Adrenal gland (tissue), 12 donors: ENCODE results near the gene WDR86. TPM values are rescaled to one million over a fixed set of nuclear protein-coding genes. Genes with fewer than 3 reads are reported as not detected.

Experiments used
- DNase-seq, 7 donors: peaks; one replicate each; pipeline ENCODE4 v3.0.0-alpha.2; 2019 to 2020
- H3K27ac ChIP-seq, 5 donors: fragments of 200-600 bp; sonication (generic) in 4 of 5; 1 replicate in 3 of 5; 2 replicates in 2 of 5; pipeline versions ENCODE4 v1.5.1 to v1.8.0; 2016 to 2020; ENCODE audit warnings: mild to moderate bottlenecking in 1 of 5
- H3K27me3 ChIP-seq: fragments of 200-600 bp; 2 replicates; pipeline ENCODE4 v1.8.0; 2021
- H3K36me3 ChIP-seq, 2 donors: fragments of 200-600 bp; replicated peaks in 1 of 2; 1 replicate in 1 of 2; 2 replicates in 1 of 2; pipeline versions ENCODE4 v1.5.1 to v1.8.0; 2018 to 2022
- H3K4me1 ChIP-seq, 2 donors: fragments of 200-600 bp; replicated peaks in 1 of 2; 1 replicate in 1 of 2; 2 replicates in 1 of 2; pipeline versions ENCODE4 v1.5.1 to v1.8.0; 2018 to 2021
- H3K4me3 ChIP-seq, 4 donors: fragments of 200-600 bp; sonication (generic) in 3 of 4; one replicate each; pipeline ENCODE4 v1.5.1; 2016 to 2018
- H3K9me3 ChIP-seq, 3 donors: fragments of 200-600 bp; sonication (generic) in 1 of 3; replicated peaks in 1 of 3; 1 replicate in 2 of 3; 2 replicates in 1 of 3; pipeline versions ENCODE4 v1.5.1 to v1.8.0; 2016 to 2021
- POLR2A ChIP-seq, 2 donors: fragments of 450-650 bp; IDR thresholded peaks; one replicate each; pipeline ENCODE4 v1.6.1; 2017; ENCODE audit warnings: antibody characterized with exemption in 2 of 2, mild to moderate bottlenecking in 2 of 2, moderate library complexity in 1 of 2
- WGBS, 4 donors: extraction: QIAGEN DNeasy Blood & Tissue Kit in 2 of 4; methylation state at CpG; one replicate each; pipeline versions ENCODE4 v1.1.5 to v1.1.7; 2013 to 2017; 5-methylcytosine and 5-hydroxymethylcytosine counted together
- intact Hi-C, 2 donors: fragments of 100-400 bp; cut with DNase I; formaldehyde crosslinking; loops; one replicate each; pipeline versions ENCODE4 v1.14.1 to v1.15.0; 2022 to 2023
- polyA plus RNA-seq, 3 donors: library from polyadenylated mRNA; stranded (reverse); fragments of 200-250 nt in 2 of 3; fragments of 350-450 nt in 1 of 3; fragmentation: Illumina TruSeq in 1 of 3; extraction: RNeasy Lipid Tissue Mini Kit (QIAGEN cat#74804) in 1 of 3; gene quantifications; one replicate each; pipeline ENCODE4 v1.2.3, GENCODE V29; 2013 to 2014
- total RNA-seq, 9 donors: library from RNA; depleted of rRNA in 4 of 9; stranded (reverse); fragments of >200 nt in 4 of 9; fragments of 120-200 nt in 1 of 9; fragmentation: NEBNext Ultra II Directional in 1 of 9; extraction: Animal tissue kit (Norgen Biotek cat#: 25700) in 1 of 9; gene quantifications; one replicate each; pipeline versions ENCODE4 v1.1.0 to v1.2.4, GENCODE V29; 2013 to 2023
- TF ChIP-seq, protein P1 (sequence below), 6 experiments: fragments of 450-650 bp in 4 of 6; fragments of 200-600 bp in 2 of 6; sonication (generic) in 1 of 6; IDR thresholded peaks; 1 replicate in 5 of 6; 2 replicates in 1 of 6; pipeline versions ENCODE4 v1.5.1 to v1.8.0; 2016 to 2021; ENCODE audit warnings: antibody characterized with exemption in 6 of 6, mild to moderate bottlenecking in 2 of 6, moderate library complexity in 1 of 6
- donor health status: healthy with polysubstance abuse.
- donor health status: Bipolar disorder and iron deficiency.
- donor health status: DM: yes; HTN: yes; CAD: no.
- donor health status: DM: no; HTN: no; CAD: no.
- donor health status: DM: no; HTN: no; CAD: no.
- donor health status: DM: yes; HTN: yes; CAD: no.

Gene WDR86
- total and polyA plus RNA-seq, 12 donors = 1.4 to 16.7 (median 5.5) TPM; not detected in 1

DNA sequence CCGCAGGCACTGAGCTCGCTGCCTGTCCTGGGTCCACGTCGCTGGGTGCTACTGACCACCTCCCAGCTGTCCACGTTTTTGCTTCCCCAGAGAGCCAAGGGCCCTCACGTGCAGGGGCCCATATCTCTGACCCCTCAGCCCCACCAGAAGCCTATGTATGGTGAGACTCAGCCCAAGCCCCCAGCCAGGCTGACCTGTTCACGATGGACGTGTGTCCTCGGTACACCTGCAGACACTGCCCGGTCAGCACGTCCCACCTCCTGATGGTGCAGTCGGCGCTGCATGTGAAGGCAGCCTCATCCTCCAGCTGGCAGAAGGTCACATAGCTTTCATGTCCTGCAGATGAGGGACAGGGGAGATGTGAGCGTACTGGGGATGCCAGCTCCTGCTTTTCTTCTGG lies 9.9 kb downstream of the WDR86 start:
- H3K36me3 ChIP-seq = no peaks in the 10 kb centered on the region
- 82 to 89% (median 85%) methylated on average over 9 to 14 of the region's 14 CpGs for WGBS, 4 donors
- no peak overlapping the region for H3K27ac ChIP-seq
- H3K4me3 ChIP-seq = no peak overlapping the region
- TF ChIP-seq, protein P1, sequence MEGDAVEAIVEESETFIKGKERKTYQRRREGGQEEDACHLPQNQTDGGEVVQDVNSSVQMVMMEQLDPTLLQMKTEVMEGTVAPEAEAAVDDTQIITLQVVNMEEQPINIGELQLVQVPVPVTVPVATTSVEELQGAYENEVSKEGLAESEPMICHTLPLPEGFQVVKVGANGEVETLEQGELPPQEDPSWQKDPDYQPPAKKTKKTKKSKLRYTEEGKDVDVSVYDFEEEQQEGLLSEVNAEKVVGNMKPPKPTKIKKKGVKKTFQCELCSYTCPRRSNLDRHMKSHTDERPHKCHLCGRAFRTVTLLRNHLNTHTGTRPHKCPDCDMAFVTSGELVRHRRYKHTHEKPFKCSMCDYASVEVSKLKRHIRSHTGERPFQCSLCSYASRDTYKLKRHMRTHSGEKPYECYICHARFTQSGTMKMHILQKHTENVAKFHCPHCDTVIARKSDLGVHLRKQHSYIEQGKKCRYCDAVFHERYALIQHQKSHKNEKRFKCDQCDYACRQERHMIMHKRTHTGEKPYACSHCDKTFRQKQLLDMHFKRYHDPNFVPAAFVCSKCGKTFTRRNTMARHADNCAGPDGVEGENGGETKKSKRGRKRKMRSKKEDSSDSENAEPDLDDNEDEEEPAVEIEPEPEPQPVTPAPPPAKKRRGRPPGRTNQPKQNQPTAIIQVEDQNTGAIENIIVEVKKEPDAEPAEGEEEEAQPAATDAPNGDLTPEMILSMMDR (IDR thresholded peaks at IDR 0.05) = no peak
- DNase-seq = no peak
- no peaks in the 10 kb centered on the region for H3K4me1 ChIP-seq
- H3K9me3 ChIP-seq = no peaks in the 10 kb centered on the region
- H3K27me3 ChIP-seq = no peaks in the 10 kb centered on the region
- intact Hi-C loops = no loop called here

DNA sequence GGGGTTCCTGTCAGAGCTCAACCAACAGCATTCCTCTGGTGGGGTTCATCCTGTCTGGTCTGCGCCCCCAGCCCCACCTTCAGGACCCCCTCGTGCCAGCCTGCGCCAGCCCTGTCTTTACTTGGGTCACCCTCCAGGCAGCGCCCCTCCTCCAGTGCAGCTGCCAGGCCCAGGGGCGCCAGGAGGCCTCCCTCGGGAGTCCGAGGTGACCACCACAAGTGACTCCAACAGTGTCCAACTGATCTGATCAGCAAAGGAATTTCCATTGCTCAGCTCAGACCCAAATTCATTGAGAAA lies 10.6 kb downstream of the WDR86 start:
- intact Hi-C loops = no loop called here
- no peaks in the 10 kb centered on the region for H3K36me3 ChIP-seq
- H3K27me3 ChIP-seq = no peaks in the 10 kb centered on the region
- no peak for DNase-seq
- TF ChIP-seq, protein P1 (IDR thresholded peaks at IDR 0.05) = no peak
- 93 to 96% (median 94%) methylated on average over 7 of the region's 7 CpGs for WGBS, 4 donors
- H3K9me3 ChIP-seq = no peaks in the 10 kb centered on the region
- no peak overlapping the region for H3K27ac ChIP-seq
- no peaks in the 10 kb centered on the region for H3K4me1 ChIP-seq
- H3K4me3 ChIP-seq = no peak overlapping the region

DNA sequence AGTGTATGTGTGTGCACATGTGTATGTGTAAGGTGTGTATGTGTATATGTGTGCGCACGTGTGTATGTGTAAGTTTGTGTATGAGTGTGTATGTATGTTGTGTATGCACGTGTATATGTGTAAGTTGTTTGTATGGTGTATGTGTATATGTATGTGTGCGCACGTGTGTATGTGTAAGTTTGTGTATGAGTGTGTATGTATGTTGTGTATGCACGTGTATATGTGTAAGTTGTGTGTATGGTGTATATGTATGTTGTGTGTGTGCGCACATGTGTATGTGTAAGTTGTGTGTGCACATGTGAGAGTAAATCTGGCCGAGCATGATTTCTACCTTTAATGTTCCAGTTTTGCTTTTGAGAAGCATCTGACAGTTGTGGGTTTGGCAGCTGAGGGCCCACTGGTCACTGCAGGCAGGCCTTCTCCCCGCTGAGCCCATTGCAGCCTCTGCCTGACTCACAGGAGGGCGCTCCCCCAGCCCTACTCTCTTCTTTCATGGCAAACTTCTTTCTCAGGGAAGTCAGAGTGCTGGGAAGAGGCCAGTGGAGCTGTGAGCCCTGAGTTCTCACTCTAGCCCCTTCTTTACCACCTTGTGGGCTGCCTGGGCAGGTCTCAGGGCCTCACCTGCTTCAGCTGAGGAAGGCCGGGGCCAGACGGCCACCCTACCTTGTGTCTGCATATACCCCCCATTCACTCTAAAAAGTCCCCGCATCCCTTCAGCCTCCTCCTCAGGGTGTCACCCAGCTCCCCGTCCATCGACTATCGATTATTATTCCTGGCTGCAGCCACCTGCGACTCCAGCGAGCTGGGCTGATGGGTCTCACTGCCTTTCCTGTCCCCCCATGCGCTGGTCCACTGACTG lies 11.2 kb downstream of the WDR86 start:
- no peak for DNase-seq
- 87 to 90% (median 89%) methylated on average over 18 to 19 of the region's 19 CpGs for WGBS, 4 donors
- Histone ChIP-seq H3K4me1 (no peaks in the 10 kb centered on the region), H3K9me3 (no peaks in the 10 kb centered on the region), H3K4me3 (no peak overlapping the region), H3K36me3 (no peaks in the 10 kb centered on the region), H3K27me3 (no peaks in the 10 kb centered on the region), H3K27ac (no peak overlapping the region)
- TF ChIP-seq, protein P1 (IDR thresholded peaks at IDR 0.05) = no peak
- TF ChIP-seq POLR2A (IDR thresholded peaks at IDR 0.05) = no peak
- intact Hi-C loops = no loop called here

DNA sequence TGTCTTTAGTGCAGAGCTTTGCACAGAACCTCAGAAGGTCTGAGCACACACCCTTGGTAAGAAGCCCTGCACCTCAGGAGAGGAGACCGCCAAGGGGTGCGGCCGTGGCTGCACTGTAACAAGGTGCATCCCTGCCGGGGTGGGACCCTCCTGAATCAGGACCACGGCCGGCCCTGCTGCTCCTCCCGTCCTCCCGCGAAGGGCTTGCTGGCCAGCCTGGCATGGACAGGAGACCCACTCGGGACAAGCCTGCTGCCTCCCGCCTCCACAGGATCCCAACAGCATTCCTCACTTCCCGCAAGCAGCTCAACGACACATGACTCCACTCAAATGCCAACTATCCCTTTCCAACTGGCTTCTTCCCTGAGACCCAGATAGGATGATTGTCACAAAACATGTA lies 12.8 kb downstream of the WDR86 start:
- intact Hi-C loops = no loop called here
- H3K9me3 ChIP-seq = no peaks in the 10 kb centered on the region
- TF ChIP-seq POLR2A (IDR thresholded peaks at IDR 0.05) = no peak
- TF ChIP-seq, protein P1 (IDR thresholded peaks at IDR 0.05) = no peak
- no peak overlapping the region for H3K4me3 ChIP-seq
- H3K36me3 ChIP-seq = no peaks in the 10 kb centered on the region
- no peaks in the 10 kb centered on the region for H3K27me3 ChIP-seq
- H3K4me1 ChIP-seq = no peaks in the 10 kb centered on the region
- DNase-seq = no peak
- no peak overlapping the region for H3K27ac ChIP-seq
- 80 to 94% (median 89%) methylated on average over 9 to 13 of the region's 13 CpGs for WGBS, 4 donors
